Skeletal muscle satellite cell (primary cell): ENCODE data around the gene KIAA1671.
"Not testable (repeated sequence)": the region's sequence is repeated elsewhere in the genome, so short reads cannot be mapped to it uniquely, and the experiment has no call there.

Experiments used
- H3K27me3 ChIP-seq: 2 replicates; pipeline ENCODE4 v1.7.0; 2013; ENCODE audit warnings: low read length; ENCODE audit not compliant: control insufficient read depth, insufficient read depth
- H3K36me3 ChIP-seq: 2 replicates; pipeline ENCODE4 v1.7.0; 2013; ENCODE audit warnings: mild to moderate bottlenecking, control low read depth, low read length; ENCODE audit not compliant: insufficient read depth
- H3K4me1 ChIP-seq: 2 replicates; pipeline ENCODE4 v1.7.0; 2013; ENCODE audit warnings: low read length; ENCODE audit not compliant: control insufficient read depth, insufficient read depth
- H3K4me2 ChIP-seq: 2 replicates; pipeline ENCODE4 v1.7.0; 2013; ENCODE audit warnings: mild to moderate bottlenecking, low read length
- H3K4me3 ChIP-seq: 2 replicates; pipeline ENCODE4 v1.7.0; 2013; ENCODE audit warnings: low read length
- H3K9ac ChIP-seq: 2 replicates; pipeline ENCODE4 v1.7.0; 2013; ENCODE audit warnings: mild to moderate bottlenecking, low read depth, low read length, moderate library complexity
- H3K9me3 ChIP-seq: replicated peaks from 2 replicates; pipeline ENCODE4 v1.7.0; 2013; ENCODE audit warnings: mild to moderate bottlenecking, control low read depth, low read length

The KIAA1671 gene

DNA sequence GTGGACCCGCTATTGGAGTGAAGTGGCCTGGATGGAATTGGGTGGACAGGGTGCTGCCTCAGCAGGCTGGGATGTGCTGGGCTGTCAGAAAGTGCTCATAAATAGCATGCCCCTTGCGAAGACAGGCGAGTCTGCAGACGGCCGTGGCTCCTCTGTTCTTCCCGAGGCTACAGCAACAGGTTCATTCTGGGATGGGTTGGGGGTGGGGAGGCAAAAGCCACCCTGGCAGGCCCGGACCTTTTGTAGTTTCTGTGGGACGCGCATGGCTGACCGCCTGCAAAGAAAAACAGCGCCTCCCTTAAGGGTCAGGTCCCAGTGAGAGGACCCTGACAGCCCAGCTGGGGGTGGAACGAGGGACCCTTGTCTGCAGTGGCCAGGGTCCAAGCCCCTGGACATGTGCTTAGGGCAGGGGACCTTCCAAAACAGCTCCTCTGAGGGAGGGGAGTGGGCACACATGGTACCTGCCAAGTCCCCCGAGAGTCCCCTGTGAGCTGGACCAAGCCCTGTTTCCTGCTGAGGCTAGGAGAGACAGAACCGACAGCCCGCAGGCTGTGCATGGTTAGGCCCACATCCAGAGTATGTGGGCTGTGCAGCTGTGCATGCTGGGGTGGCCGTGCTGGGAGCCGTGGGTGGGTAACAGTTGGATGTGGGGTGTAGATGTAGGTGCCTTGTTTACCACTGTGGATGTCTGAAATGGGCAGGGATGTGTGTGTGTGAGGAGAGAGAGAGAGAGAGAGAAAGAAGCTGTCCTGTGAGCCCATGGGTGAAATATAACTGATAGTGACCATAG lies 247.4 kb downstream of the KIAA1671 start, which contains the start of gene CRYBB3:
CRYBB3 (plus strand) TSS at position 128 of the 790 bp plus-strand sequence. CDS start 1,539 bp downstream, outside the sequence.
- H3K9ac ChIP-seq = no peak within 1 kb of the TSS
- no peaks in the 10 kb centered on the region for H3K36me3 ChIP-seq

DNA sequence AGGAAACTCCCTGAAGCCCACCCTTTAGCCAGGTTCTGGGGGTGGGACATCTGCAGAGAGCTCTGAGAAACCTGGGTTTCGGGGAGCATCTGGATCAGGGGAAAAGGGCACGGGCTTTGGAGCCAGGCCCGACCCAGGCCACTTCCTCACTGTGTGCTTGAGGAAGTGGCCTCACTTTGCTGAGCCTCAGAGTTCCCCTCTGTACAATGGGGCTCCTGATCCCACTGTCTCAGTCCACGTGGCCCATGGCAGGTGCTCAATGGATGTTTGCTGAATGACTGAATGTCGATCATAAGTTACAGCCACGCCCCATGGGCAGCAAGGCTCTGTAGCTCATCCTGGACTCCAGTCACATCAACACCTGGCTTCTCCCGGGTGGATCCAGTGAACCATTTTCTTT lies 248.5 kb downstream of the KIAA1671 start:
- Histone ChIP-seq H3K36me3 (no peaks in the 10 kb centered on the region), H3K4me1 (no peaks in the 10 kb centered on the region), H3K4me3 (no peak overlapping the region), H3K9me3 (no peaks in the 10 kb centered on the region), H3K4me2 (no peak overlapping the region), H3K27me3 (no peaks in the 10 kb centered on the region), H3K9ac (no peak overlapping the region)

More for the DNA sequence above, 247.4 kb downstream of the KIAA1671 start, which contains the start of gene CRYBB3:
- H3K4me3 ChIP-seq = no peak within 1 kb of the TSS
- H3K27me3 ChIP-seq = no peaks in the 10 kb centered on the region
- no peaks in the 10 kb centered on the region for H3K9me3 ChIP-seq
- H3K4me1 ChIP-seq = no peaks in the 10 kb centered on the region
- no peak within 1 kb of the TSS for H3K4me2 ChIP-seq

DNA sequence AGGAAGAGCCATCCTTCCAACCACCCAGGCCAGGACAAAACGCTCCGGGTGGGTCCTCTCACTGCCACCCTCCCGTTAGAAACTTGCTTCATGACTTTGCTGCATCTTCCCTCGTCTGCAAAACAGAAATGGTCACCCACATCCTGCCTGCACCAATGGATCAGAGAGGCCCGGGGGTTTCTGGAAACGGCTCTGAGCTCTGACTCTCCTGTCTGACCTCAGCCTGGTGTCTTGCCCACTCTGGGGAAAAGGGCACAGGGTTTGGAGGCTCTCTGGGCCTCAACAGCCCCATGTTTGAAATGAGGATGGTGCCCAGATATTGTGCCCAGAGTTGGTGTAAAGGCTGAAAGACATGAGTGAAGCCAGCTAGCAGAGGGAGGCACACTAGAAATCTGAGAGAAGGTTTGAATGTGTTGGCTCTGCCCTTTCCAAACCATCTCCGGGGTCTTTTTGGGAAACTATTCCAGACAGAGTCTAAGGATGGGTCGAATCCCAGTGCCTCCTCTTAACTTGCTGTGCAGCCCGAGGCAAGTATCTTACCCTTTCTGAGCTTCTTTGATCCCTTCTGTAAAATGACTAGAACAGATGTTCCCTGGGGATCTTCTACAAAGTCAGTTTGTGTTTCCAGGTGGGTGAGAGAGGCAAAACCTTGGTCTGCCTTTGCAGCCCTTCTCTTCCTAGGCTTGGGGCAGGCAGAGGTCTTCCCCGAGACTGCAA lies 249.2 kb downstream of the KIAA1671 start:
- Histone ChIP-seq H3K4me3 (no peak overlapping the region), H3K27me3 (no peaks in the 10 kb centered on the region), H3K9me3 (no peaks in the 10 kb centered on the region), H3K36me3 (no peaks in the 10 kb centered on the region), H3K4me1 (no peaks in the 10 kb centered on the region), H3K9ac (no peak overlapping the region), H3K4me2 (no peak overlapping the region)

DNA sequence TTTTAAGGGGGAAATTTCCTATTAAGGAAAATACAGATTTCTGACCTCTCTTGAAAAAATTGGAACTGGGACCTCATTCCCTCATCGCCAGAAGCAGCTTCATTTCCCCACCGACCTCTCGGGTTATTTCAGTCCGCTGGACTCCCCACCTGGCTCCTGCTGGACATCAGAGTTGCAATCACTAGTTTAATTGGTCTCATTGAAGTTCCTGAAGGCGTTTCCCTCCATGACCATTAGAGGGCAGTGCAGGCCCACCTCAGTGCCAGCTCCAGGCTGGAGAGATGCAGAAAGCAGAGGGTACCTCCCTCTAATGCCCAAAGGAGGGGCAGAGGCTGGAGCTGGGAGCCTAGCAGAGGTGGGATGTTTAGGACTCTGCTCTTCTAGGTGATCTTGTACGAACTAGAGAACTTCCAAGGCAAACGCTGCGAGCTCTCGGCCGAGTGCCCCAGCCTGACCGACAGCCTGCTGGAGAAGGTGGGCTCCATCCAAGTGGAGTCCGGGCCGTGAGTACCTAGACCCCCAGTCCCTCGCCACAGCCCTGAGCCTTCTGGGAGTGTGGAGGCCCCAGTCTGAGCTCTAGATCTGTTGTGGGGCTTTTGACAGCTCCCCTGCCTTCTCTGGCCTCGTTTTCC lies 249.9 kb downstream of the KIAA1671 start:
- no peak overlapping the region for H3K4me2 ChIP-seq
- H3K9me3 ChIP-seq = no peaks in the 10 kb centered on the region
- no peak overlapping the region for H3K4me3 ChIP-seq
- no peaks in the 10 kb centered on the region for H3K27me3 ChIP-seq
- no peaks in the 10 kb centered on the region for H3K36me3 ChIP-seq
- H3K4me1 ChIP-seq = no peaks in the 10 kb centered on the region
- no peak overlapping the region for H3K9ac ChIP-seq

DNA sequence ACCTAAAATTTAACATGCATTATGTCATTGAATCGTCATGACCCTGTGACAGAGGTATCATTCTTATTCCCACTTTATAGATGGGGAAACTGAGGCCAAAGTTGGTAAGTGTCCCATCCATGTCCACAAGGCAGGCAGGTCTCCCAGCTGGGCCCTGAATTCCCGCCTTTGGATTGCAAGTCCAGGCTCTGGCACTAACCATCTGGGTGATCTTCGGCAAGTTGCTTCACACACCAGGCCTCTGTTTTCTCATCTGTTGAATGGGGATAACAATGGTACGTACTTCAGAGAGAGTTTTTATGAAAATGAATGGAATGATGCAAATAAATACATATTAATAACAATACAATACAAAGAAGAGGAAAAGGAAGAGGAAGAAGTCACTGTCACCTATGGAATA lies 250.6 kb downstream of the KIAA1671 start:
- Histone ChIP-seq H3K4me1 (no peaks in the 10 kb centered on the region), H3K36me3 (no peaks in the 10 kb centered on the region), H3K9me3 (no peaks in the 10 kb centered on the region), H3K4me3 (no peak overlapping the region), H3K9ac (no peak overlapping the region), H3K27me3 (no peaks in the 10 kb centered on the region), H3K4me2 (no peak overlapping the region)

DNA sequence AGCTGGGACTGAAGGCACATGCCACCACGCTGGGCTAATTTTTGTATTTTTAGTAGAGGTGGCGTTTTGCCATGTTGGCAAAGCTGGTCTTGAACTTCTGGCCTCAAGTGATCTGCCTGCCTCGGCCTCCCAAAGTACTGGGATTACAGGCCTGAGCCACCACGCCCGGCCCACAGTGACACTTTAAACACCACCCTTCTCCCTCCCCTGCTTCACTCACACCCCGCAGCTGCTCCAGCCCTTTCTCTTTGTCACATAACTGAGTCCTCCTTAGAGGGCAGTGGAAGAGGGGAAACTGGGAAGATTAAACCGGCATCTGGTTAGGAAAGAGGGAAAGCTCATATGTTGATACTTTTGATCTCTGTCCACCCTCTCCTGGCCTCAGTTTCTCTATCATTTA lies 252.0 kb downstream of the KIAA1671 start:
- H3K27me3 ChIP-seq, H3K36me3 ChIP-seq, H3K4me1 ChIP-seq, H3K9me3 ChIP-seq, H3K4me3 ChIP-seq, H3K9ac ChIP-seq, H3K4me2 ChIP-seq: not testable (repeated sequence)

DNA sequence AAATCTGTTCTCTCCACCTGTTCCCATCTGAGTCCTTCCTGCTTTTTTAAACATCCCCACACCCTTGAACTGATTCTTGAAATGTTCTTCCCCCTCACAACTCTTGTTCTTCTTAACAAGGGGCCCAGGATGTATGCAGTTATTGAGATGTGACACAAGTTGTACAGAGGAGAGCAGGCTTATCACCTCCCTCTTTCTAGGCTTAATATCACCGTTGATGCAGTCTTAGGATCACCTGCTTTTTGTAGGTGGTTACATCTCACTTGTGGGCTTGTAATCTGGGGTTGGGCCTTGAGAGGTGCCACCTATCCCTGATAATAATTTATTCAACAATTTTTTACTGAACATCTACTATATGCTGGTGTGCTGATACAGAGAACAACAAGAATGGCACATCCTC lies 253.3 kb downstream of the KIAA1671 start:
- H3K27me3 ChIP-seq = no peaks in the 10 kb centered on the region
- no peak overlapping the region for H3K9ac ChIP-seq
- no peak overlapping the region for H3K4me2 ChIP-seq
- no peaks in the 10 kb centered on the region for H3K4me1 ChIP-seq
- H3K4me3 ChIP-seq = no peak overlapping the region
- H3K36me3 ChIP-seq = no peaks in the 10 kb centered on the region
- H3K9me3 ChIP-seq = no peaks in the 10 kb centered on the region

DNA sequence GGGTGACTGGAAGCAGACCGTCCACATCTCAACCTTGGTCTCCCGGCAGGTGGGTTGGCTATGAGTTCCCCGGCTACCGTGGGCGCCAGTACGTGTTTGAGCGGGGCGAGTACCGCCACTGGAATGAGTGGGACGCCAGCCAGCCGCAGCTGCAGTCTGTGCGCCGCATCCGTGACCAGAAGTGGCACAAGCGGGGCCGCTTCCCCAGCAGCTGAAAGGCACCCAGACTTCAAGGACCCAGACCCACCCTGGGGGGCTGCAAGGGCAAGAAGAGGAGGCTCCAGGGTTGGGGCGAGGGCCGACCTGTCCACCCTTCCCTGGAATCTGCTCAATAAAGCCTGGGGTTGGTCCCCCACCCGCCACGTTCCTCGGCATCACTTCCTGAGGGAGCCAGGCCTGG lies 254.5 kb downstream of the KIAA1671 start:
- H3K27me3 ChIP-seq = no peaks in the 10 kb centered on the region
- H3K4me3 ChIP-seq = no peak overlapping the region
- no peaks in the 10 kb centered on the region for H3K36me3 ChIP-seq
- no peak overlapping the region for H3K4me2 ChIP-seq
- H3K9me3 ChIP-seq = no peaks in the 10 kb centered on the region
- H3K9ac ChIP-seq = no peak overlapping the region
- no peaks in the 10 kb centered on the region for H3K4me1 ChIP-seq

DNA sequence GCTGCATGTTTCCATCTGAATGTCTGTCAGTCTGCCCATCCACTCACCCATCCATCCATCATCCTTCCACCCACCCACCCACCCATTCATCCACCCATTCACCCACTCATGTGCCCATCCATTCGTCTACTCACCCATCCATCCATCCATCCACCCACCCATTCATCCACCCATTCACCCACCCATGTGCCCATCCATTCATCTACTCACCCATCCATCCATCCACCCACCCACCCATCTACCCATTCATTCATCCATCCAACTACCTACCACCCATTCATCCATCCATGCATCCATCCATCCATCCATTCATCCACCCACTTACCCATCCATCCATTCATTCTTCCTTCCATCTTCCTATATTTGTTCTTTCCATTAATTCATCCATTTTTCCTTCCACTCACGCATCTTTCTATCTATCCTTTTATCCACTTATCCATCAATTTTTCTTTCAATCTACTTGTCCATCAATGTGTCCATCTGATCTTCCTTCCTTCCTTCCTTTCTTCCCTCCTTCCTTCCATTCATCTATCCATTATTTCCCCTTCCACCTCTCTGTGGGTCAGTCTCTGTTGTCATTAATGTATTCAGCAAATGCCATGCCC lies 255.1 kb downstream of the KIAA1671 start:
- Histone ChIP-seq H3K4me2 (no peak overlapping the region), H3K4me3 (no peak overlapping the region), H3K9me3 (no peaks in the 10 kb centered on the region), H3K9ac (no peak overlapping the region), H3K4me1 (no peaks in the 10 kb centered on the region), H3K27me3 (no peaks in the 10 kb centered on the region), H3K36me3 (no peaks in the 10 kb centered on the region)

DNA sequence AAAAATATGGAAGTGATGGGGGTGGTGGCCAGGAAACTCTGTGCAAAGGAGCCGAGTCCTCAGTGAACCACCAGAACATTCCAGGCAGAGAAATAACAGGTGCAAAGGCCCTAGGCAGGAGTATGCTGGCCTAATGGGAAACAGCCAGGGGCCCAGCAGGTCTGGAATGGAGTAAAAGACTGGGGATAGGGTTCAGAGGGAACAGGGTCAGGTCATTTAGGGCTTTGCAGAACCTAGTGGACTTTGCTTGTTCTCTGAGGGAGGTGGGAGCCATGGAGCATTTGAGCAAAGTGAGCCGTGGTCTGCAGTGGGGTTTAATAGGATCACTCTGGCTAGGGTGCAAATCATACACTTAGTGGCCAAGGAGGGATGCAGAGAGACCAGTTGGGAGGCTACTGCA lies 255.8 kb downstream of the KIAA1671 start:
- Histone ChIP-seq H3K4me2 (no peak overlapping the region), H3K4me1 (no peaks in the 10 kb centered on the region), H3K9me3 (no peaks in the 10 kb centered on the region), H3K27me3 (no peaks in the 10 kb centered on the region), H3K36me3 (no peaks in the 10 kb centered on the region), H3K9ac (no peak overlapping the region), H3K4me3 (no peak overlapping the region)

DNA sequence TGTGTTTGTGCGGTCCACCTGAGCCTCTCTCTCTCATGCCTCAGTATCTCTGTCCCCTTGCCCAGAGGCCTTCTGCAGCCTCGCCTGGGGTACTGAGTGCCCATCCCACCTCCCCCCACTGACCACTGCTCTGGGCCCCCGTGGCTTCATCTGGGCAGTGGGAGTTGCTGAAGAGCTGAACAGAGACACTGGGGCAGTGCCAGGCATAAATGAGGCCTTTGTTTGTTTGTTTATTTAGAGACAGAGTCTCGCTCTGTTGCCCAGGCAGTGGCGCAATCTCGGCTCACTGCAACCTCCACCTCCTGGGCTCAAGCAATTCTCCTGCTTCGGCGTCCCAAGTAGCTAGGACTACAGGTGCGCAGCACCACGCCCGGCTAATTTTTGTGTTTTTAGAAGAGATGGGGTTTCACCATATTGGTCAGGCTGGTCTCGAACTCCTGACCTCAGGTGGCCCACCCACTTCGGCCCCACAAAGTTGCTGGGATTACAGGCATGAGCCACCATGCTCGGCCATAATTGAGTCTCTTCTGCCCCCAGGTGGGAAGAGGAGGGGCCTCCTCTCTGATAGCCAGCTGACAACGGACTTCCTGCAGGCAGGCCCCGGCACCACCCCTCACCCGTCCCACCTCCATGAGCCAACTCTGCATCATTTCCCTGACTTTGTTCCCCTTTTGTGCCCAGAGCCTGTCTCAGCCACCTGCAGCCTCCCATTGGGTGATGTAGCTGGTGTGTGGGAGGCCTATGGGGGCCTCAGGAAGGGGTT lies 256.4 kb downstream of the KIAA1671 start:
- Histone ChIP-seq H3K4me1 (no peaks in the 10 kb centered on the region), H3K27me3 (no peaks in the 10 kb centered on the region), H3K36me3 (no peaks in the 10 kb centered on the region), H3K4me3 (no peak overlapping the region), H3K9ac (no peak overlapping the region), H3K4me2 (no peak overlapping the region), H3K9me3 (no peaks in the 10 kb centered on the region)
